PC-3 (cell line): ENCODE results near the gene POLR2E. TPM values are rescaled to one million over a fixed set of nuclear protein-coding genes. Genes with fewer than 3 reads are reported as not detected.
A peak's percentile ranks its signal among the peaks of the same experiment; 100 is the strongest.

Source experiments
- ATAC-seq: fragments of 200-7000 bp; cut with Tn5 transposase; 2 replicates; pipeline ENCODE4 v1.9.1; 2020; ENCODE audit warnings: mild to moderate bottlenecking, moderate library complexity
- BruUV-seq: library from RNA; stranded (reverse); fragments of 400-500 nt; replicated peaks from 2 replicates; lab custom pipeline; 2021; lab: Mats Ljungman, UMichigan
- CTCF ChIA-PET: fragments of 300-600 bp; sonication (Branson Sonifier 250); formaldehyde crosslinking; loops from one replicate; lab custom pipeline; 2022; ENCODE audit warnings: antibody characterized with exemption; lab: Charles Lee
- POLR2A ChIA-PET: fragments of 300-600 bp; sonication (Branson Sonifier 250); formaldehyde crosslinking; loops from one replicate; lab custom pipeline; 2022; ENCODE audit warnings: antibody characterized with exemption; ENCODE audit not compliant: unreplicated experiment; lab: Charles Lee
- DNase-seq: peaks from one replicate; pipeline ENCODE4 v3.0.0-alpha.2; 2015
- H2AFZ ChIP-seq: fragments of 300-600 bp; sonication (generic); 2 replicates; pipeline ENCODE4 v1.6.0; 2016; ENCODE audit warnings: antibody characterized with exemption, low read length
- H3F3A ChIP-seq: fragments of 300-600 bp; sonication (generic); one replicate; pipeline ENCODE4 v1.6.0; 2017; ENCODE audit warnings: antibody characterized with exemption, low read length, control low read depth, mild to moderate bottlenecking; ENCODE audit not compliant: unreplicated experiment
- H3K27ac ChIP-seq: fragments of 300-600 bp; sonication (generic); 2 replicates; pipeline ENCODE4 v1.5.1; 2016; ENCODE audit warnings: mild to moderate bottlenecking, low read length
- H3K27me3 ChIP-seq: fragments of 300-600 bp; sonication (generic); 2 replicates; pipeline ENCODE4 v1.6.1; 2016; ENCODE audit warnings: low read length, mixed read lengths
- H3K36me3 ChIP-seq: fragments of 300-600 bp; sonication (generic); 2 replicates; pipeline ENCODE4 v1.6.1; 2016; ENCODE audit warnings: low read depth, mixed run types, low read length, mixed read lengths
- H3K4me1 ChIP-seq: fragments of 300-600 bp; sonication (generic); 2 replicates; pipeline ENCODE4 v1.5.1; 2016; ENCODE audit warnings: low read length; ENCODE audit not compliant: insufficient read depth
- H3K4me2 ChIP-seq: fragments of 300-600 bp; sonication (generic); 2 replicates; pipeline ENCODE4 v1.6.0; 2016; ENCODE audit warnings: low read length
- H3K4me3 ChIP-seq: fragments of 300-600 bp; sonication (generic); 2 replicates; pipeline ENCODE4 v1.5.1; 2016; ENCODE audit warnings: mild to moderate bottlenecking, low read length, mixed read lengths
- H3K79me2 ChIP-seq: fragments of 300-600 bp; sonication (generic); 2 replicates; pipeline ENCODE4 v1.6.1; 2017; ENCODE audit warnings: low read length, mixed read lengths
- H3K9ac ChIP-seq: fragments of 300-600 bp; sonication (generic); 2 replicates; pipeline ENCODE4 v1.6.0; 2016; ENCODE audit warnings: mild to moderate bottlenecking, low read length
- H3K9me2 ChIP-seq: fragments of 300-600 bp; sonication (generic); replicated peaks from 2 replicates; pipeline ENCODE4 v1.6.1; 2016; ENCODE audit warnings: mixed run types, low read length, mixed read lengths
- H3K9me3 ChIP-seq: fragments of 300-600 bp; sonication (generic); 2 replicates; pipeline ENCODE4 v1.6.1; 2016; ENCODE audit warnings: low read length, mixed read lengths
- H4K20me1 ChIP-seq: fragments of 300-600 bp; sonication (generic); 2 replicates; pipeline ENCODE4 v1.6.1; 2016; ENCODE audit warnings: low read length, mixed read lengths
- CTCF ChIP-seq: fragments of 300-600 bp; sonication (generic); conservative IDR thresholded peaks from 2 replicates; pipeline ENCODE4 v1.5.1; 2017; ENCODE audit warnings: antibody characterized with exemption, low read depth, mild to moderate bottlenecking, low read length
- EZH2 ChIP-seq: fragments of 300-600 bp; sonication (generic); IDR thresholded peaks from one replicate; pipeline ENCODE4 v1.6.1; 2017; ENCODE audit warnings: antibody characterized with exemption, mild to moderate bottlenecking, low read length; ENCODE audit not compliant: unreplicated experiment
- EZH2phosphoT487 ChIP-seq: fragments of 300-600 bp; sonication (generic); IDR thresholded peaks from 2 replicates; pipeline ENCODE4 v1.6.1; 2018; ENCODE audit warnings: mild to moderate bottlenecking, antibody characterized with exemption, low read length, borderline replicate concordance
- intact Hi-C: fragments of 100-400 bp; cut with micrococcal nuclease; formaldehyde crosslinking; loops from 2 replicates; pipeline ENCODE4 v1.9.0; 2023
- total RNA-seq: library from RNA; depleted of rRNA; stranded (reverse); fragments of >200 nt; gene quantifications from 2 replicates; pipeline ENCODE4 v1.2.3, GENCODE V29; 2014

Gene POLR2E
- total RNA-seq, 1 experiment from 2014 or later = 375 TPM

- Histone ChIP-seq H3K27ac (peak overlapping the region; percentile 53), H3K4me3 (no peak overlapping the region), H3K79me2 (0 out of 2 replicates have a peak, but pooled peaks cover 4% of the 10 kb centered on the region), H3K9me3 (no peaks in the 10 kb centered on the region), H3K4me1 (peaks cover 18% of the 10 kb centered on the region), H3K9ac (no peak overlapping the region), H3F3A (no peaks in the 10 kb centered on the region), H2AFZ (peak overlapping the region; percentile 54), H3K27me3 (no peaks in the 10 kb centered on the region), H4K20me1 (no peaks in the 10 kb centered on the region), H3K4me2 (peak overlapping the region; percentile 87), H3K9me2 (no peaks in the 10 kb centered on the region), H3K36me3 (no peaks in the 10 kb centered on the region)
- peak; percentile 69 for DNase-seq
- intact Hi-C loops = loop anchor here (5.0 kb wide), 1 partner anchor 37 kb away; the partner anchor contains the start of gene GPX4
- peak; percentile 63 for ATAC-seq
- no TSS peak for BruUV-seq
- TF ChIP-seq CTCF (peak; percentile 59), EZH2phosphoT487 (no peak), EZH2 (no peak)
- ChIA-PET POLR2A (interaction anchor here (0.6 kb wide), 2 partner anchors 11 to 81 kb away, joined by 3 to 5 read pairs; partner anchors contain the start of gene WDR18), CTCF (interaction anchor here (0.6 kb wide), 1 partner anchor 135 kb away, joined by 3 read pairs; no protein-coding TSS in a partner anchor)
Observed at GRCh38 chr19:1064661-1065605, 30.2 kb downstream of the POLR2E start.

- CTCF ChIA-PET = interaction anchor here (0.6 kb wide), 1 partner anchor 136 kb away, joined by 3 read pairs; no protein-coding TSS in a partner anchor
- TF ChIP-seq EZH2 = no peak
- TF ChIP-seq EZH2phosphoT487 = no peak
- no peak for TF ChIP-seq CTCF
- no peak overlapping the region for H3K4me3 ChIP-seq
- H3K9me3 ChIP-seq = no peaks in the 10 kb centered on the region
- H3K36me3 ChIP-seq = no peaks in the 10 kb centered on the region
- peak; percentile 6 for DNase-seq
- no peaks in the 10 kb centered on the region for H3K27me3 ChIP-seq
- ATAC-seq = no peak
- no peaks in the 10 kb centered on the region for H3F3A ChIP-seq
- no peaks in the 10 kb centered on the region for H3K9me2 ChIP-seq
- no TSS peak for BruUV-seq
- H2AFZ ChIP-seq = no peak overlapping the region
- H4K20me1 ChIP-seq = no peaks in the 10 kb centered on the region
- intact Hi-C loops = no loop called here
- no peak overlapping the region for H3K9ac ChIP-seq
- H3K4me1 ChIP-seq = peaks cover 18% of the 10 kb centered on the region
- POLR2A ChIA-PET = no interaction called here
- H3K79me2 ChIP-seq = 0 out of 2 replicates have a peak, but pooled peaks cover 4% of the 10 kb centered on the region
- no peak overlapping the region for H3K4me2 ChIP-seq
- H3K27ac ChIP-seq = no peak overlapping the region
Observed at GRCh38 chr19:1063909-1064660, 31.1 kb downstream of the POLR2E start.
